OCI-LY1 (cell line): ENCODE data around the gene RIN1.

Experiments used
- CTCF ChIP-seq: fragments of 200-600 bp; sonication (generic), shearing (Covaris generic); IDR thresholded peaks from 2 replicates; pipeline ENCODE4 v1.5.1; 2017; ENCODE audit warnings: mild to moderate bottlenecking, antibody characterized with exemption, low read length, moderate library complexity, mixed read lengths
- EZH2 ChIP-seq: fragments of 200-600 bp; sonication (generic), shearing (Covaris generic); IDR thresholded peaks from 2 replicates; pipeline ENCODE4 v1.8.0; 2017; ENCODE audit warnings: borderline replicate concordance, mixed run types, mild to moderate bottlenecking, antibody characterized with exemption, low read length, moderate library complexity, mixed read lengths

- TF ChIP-seq EZH2 (no peak), CTCF (no peak)
These were observed 18.9 kb downstream of the RIN1 start for GRCh38 chr11:66317322-66317722.
